22Rv1 (cell line): ENCODE results near the gene CLMP.

Experiments
- CTCF ChIP-seq: fragments of 450-650 bp; IDR thresholded peaks from 2 replicates; pipeline ENCODE4 v1.5.1; 2017; ENCODE audit warnings: mild to moderate bottlenecking
- ZFX ChIP-seq: fragments of 450-650 bp; IDR thresholded peaks from 2 replicates; pipeline ENCODE4 v1.6.1; 2017; ENCODE audit warnings: antibody characterized with exemption, borderline replicate concordance

- no peak for TF ChIP-seq CTCF
- no peak for TF ChIP-seq ZFX
Observed at GRCh38 chr11:123046473-123047259, 148.4 kb downstream of the CLMP start.
